PC-9 (cell line): ENCODE results near the gene BAD. TPM values are rescaled to one million over a fixed set of nuclear protein-coding genes. Genes with fewer than 3 reads are reported as not detected.
A peak's percentile ranks its signal among the peaks of the same experiment; 100 is the strongest.

Experiments used
- BruUV-seq: library from RNA; stranded (reverse); fragments of 400-500 nt; replicated peaks from 2 replicates; lab custom pipeline; 2021; lab: Mats Ljungman, UMichigan
- CTCF ChIA-PET: fragments of 300-600 bp; sonication (Branson Sonifier 250); formaldehyde crosslinking; loops from one replicate; lab custom pipeline; 2022; ENCODE audit warnings: antibody characterized with exemption; lab: Charles Lee
- POLR2A ChIA-PET: fragments of 300-600 bp; sonication (Branson Sonifier 250); formaldehyde crosslinking; loops from one replicate; lab custom pipeline; 2022; ENCODE audit warnings: antibody characterized with exemption; ENCODE audit not compliant: unreplicated experiment; lab: Charles Lee
- DNase-seq, 2 experiments: peaks; one replicate each; pipeline versions ENCODE4 v3.0.0 to v3.0.0-alpha.2; 2015 to 2022; ENCODE audit warnings: mixed read lengths in 1 of 2
- H2AFZ ChIP-seq: fragments of 200-600 bp; sonication (generic); 2 replicates; pipeline ENCODE4 v1.8.1; 2017; ENCODE audit warnings: antibody characterized with exemption
- H3F3A ChIP-seq: fragments of 200-600 bp; sonication (generic); 2 replicates; pipeline ENCODE4 v1.8.1; 2017; ENCODE audit warnings: antibody characterized with exemption, mild to moderate bottlenecking, low read depth; ENCODE audit not compliant: insufficient read depth
- H3K27ac ChIP-seq: fragments of 200-600 bp; sonication (generic); 2 replicates; pipeline ENCODE4 v1.6.1; 2016; ENCODE audit warnings: mixed run types
- H3K27me3 ChIP-seq: fragments of 200-600 bp; sonication (generic); 2 replicates; pipeline ENCODE4 v1.6.1; 2016; ENCODE audit warnings: low read depth, mixed run types; ENCODE audit not compliant: insufficient read depth
- H3K36me3 ChIP-seq: fragments of 200-600 bp; sonication (generic); 2 replicates; pipeline ENCODE4 v1.6.1; 2016; ENCODE audit warnings: low read depth, mixed run types
- H3K4me1 ChIP-seq: fragments of 200-600 bp; sonication (generic); replicated peaks from 2 replicates; pipeline ENCODE4 v1.6.1; 2016; ENCODE audit warnings: mixed run types; ENCODE audit not compliant: insufficient read depth
- H3K4me2 ChIP-seq: fragments of 200-600 bp; sonication (generic); 2 replicates; pipeline ENCODE4 v1.6.1; 2017; ENCODE audit warnings: mixed run types
- H3K4me3 ChIP-seq: fragments of 200-600 bp; sonication (generic); 2 replicates; pipeline ENCODE4 v1.6.1; 2016; ENCODE audit warnings: mixed run types
- H3K79me2 ChIP-seq: fragments of 200-600 bp; sonication (generic); 2 replicates; pipeline ENCODE4 v1.6.1; 2017; ENCODE audit warnings: low read depth, mixed run types
- H3K9me2 ChIP-seq: fragments of 200-600 bp; sonication (generic); 2 replicates; pipeline ENCODE4 v1.8.1; 2017; ENCODE audit warnings: mild to moderate bottlenecking; ENCODE audit not compliant: insufficient read depth
- H3K9me3 ChIP-seq: fragments of 200-600 bp; sonication (generic); 2 replicates; pipeline ENCODE4 v1.8.1; 2016; ENCODE audit warnings: low read depth; ENCODE audit not compliant: insufficient read depth
- H4K20me1 ChIP-seq: fragments of 200-600 bp; sonication (generic); 2 replicates; pipeline ENCODE4 v1.8.1; 2017; ENCODE audit not compliant: insufficient read depth
- CTCF ChIP-seq: fragments of 200-600 bp; sonication (generic); conservative IDR thresholded peaks from 2 replicates; pipeline ENCODE4 v1.6.1; 2017; ENCODE audit warnings: mixed run types, antibody characterized with exemption, mild to moderate bottlenecking, moderate library complexity
- EZH2 ChIP-seq: fragments of 200-600 bp; sonication (generic); IDR thresholded peaks from 2 replicates; pipeline ENCODE4 v1.8.0; 2017; ENCODE audit warnings: antibody characterized with exemption, low read depth
- intact Hi-C: fragments of 100-400 bp; cut with micrococcal nuclease; formaldehyde crosslinking; loops from one replicate; pipeline ENCODE4 v1.10.0; 2022; ENCODE audit not compliant: unreplicated experiment
- total RNA-seq: library from RNA; stranded (reverse); gene quantifications from 2 replicates; pipeline ENCODE4 v1.2.3, GENCODE V29; 2021

The BAD gene
- total RNA-seq, 1 experiment from 2014 or later: 94.3 TPM

- ChIA-PET POLR2A (interaction anchor here (0.6 kb wide), 2 partner anchors 23 to 28 kb away, joined by 6 to 7 read pairs; no protein-coding TSS in a partner anchor), CTCF (interaction anchor here (0.5 to 1.3 kb wide), 2 partner anchors 20 to 191 kb away, joined by 3 read pairs; no protein-coding TSS in a partner anchor)
- TF ChIP-seq CTCF (no peak), EZH2 (no peak)
- peaks cover 3% of the 10 kb centered on the region for H4K20me1 ChIP-seq
- H3K4me3 ChIP-seq: no peak overlapping the region
- intact Hi-C loops: no loop called here
- H3K79me2 ChIP-seq: peaks cover 34% of the 10 kb centered on the region
- H3K4me1 ChIP-seq: peaks cover 22% of the 10 kb centered on the region
- peak in 1 of 2 experiments; percentile 34 for DNase-seq
- H2AFZ ChIP-seq: no peak overlapping the region
- H3K9me3 ChIP-seq: no peaks in the 10 kb centered on the region
- BruUV-seq: no TSS peak
- H3K36me3 ChIP-seq: no peaks in the 10 kb centered on the region
- peaks cover 23% of the 10 kb centered on the region for H3F3A ChIP-seq
- H3K27me3 ChIP-seq: no peaks in the 10 kb centered on the region
- no peaks in the 10 kb centered on the region for H3K9me2 ChIP-seq
- no peak overlapping the region for H3K27ac ChIP-seq
- H3K4me2 ChIP-seq: no peak overlapping the region; the same call in 1 of the 2 replicates
Observed at GRCh38 chr11:64224151-64224890, 60.1 kb downstream of the BAD start.

GRCh38 chr11:64223001-64223651, 61.3 kb downstream of the BAD start:
- Histone ChIP-seq H3F3A (peaks cover 19% of the 10 kb centered on the region), H3K9me3 (no peaks in the 10 kb centered on the region), H3K9me2 (no peaks in the 10 kb centered on the region), H2AFZ (no peak overlapping the region), H3K4me1 (peaks cover 20% of the 10 kb centered on the region), H3K27ac (no peak overlapping the region), H3K36me3 (no peaks in the 10 kb centered on the region), H4K20me1 (peaks cover 3% of the 10 kb centered on the region), H3K79me2 (peaks cover 32% of the 10 kb centered on the region), H3K4me2 (no peak overlapping the region), H3K4me3 (no peak overlapping the region), H3K27me3 (no peaks in the 10 kb centered on the region)
- POLR2A ChIA-PET: no interaction called here
- TF ChIP-seq EZH2 (no peak), CTCF (no peak)
- no peak for DNase-seq
- CTCF ChIA-PET: interaction anchor here (0.6 kb wide), 2 partner anchors 133 to 277 kb away, joined by 6 to 7 read pairs; no protein-coding TSS in a partner anchor
- BruUV-seq: no TSS peak
- intact Hi-C loops: no loop called here

DNA sequence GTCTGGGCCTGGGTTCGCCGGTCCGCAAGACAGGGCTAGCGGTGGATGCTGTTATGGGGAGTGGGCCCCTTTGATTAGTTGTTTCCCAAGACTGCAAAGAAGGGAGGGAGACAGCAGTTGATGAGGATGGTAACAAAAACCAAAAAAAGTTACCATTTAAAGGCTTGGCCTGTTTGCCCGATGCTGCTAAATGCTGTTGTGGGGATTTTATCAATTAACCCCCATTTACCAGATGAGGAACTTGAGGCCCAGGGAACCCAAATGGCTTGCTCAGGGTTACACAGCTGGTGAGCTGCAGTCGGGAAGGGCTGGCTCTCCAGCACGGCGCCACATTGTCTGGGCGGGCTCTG, 61.8 kb downstream of the BAD start:
- Histone ChIP-seq H3K79me2 (peaks cover 27% of the 10 kb centered on the region), H3K4me1 (peaks cover 15% of the 10 kb centered on the region), H3K9me3 (no peaks in the 10 kb centered on the region), H3K27me3 (no peaks in the 10 kb centered on the region), H3K9me2 (no peaks in the 10 kb centered on the region), H3F3A (peaks cover 19% of the 10 kb centered on the region), H4K20me1 (peaks cover 3% of the 10 kb centered on the region), H3K27ac (no peak overlapping the region), H3K4me2 (no peak overlapping the region), H3K4me3 (no peak overlapping the region), H2AFZ (no peak overlapping the region), H3K36me3 (no peaks in the 10 kb centered on the region)
- DNase-seq: no peak
- TF ChIP-seq CTCF: no peak
- no peak for TF ChIP-seq EZH2
- no TSS peak for BruUV-seq
- intact Hi-C loops: no loop called here
- CTCF ChIA-PET: interaction anchor here (0.6 kb wide), 1 partner anchor 277 kb away, joined by 6 read pairs; no protein-coding TSS in a partner anchor
- POLR2A ChIA-PET: no interaction called here
